ENCODE results near the gene IRF9.

DNA sequence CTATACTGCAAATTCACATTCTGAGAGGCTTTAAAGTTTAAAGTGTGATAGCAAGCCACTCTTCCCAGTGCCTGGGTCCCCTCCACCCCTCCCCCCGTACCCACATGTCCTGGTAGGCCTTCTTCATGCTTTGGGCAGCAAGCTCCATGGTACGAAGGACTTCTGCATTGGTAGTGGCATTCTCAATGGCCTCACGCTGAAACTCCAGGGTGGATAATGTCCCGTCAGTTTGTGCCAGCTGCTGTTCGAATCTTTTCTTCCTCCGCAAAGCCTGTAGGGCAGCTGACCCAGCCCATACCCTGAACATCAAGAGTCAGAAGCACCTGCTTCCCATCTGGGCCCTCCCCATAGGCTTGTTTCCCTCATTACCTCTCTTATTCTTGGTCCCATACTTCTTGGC is 50.2 kb downstream of the IRF9 start:
- no peak for TF ChIP-seq FOXM1 (IDR thresholded peaks at IDR 0.05; ENCODE audit: borderline replicate concordance)
- TF ChIP-seq CTBP1 (IDR thresholded peaks at IDR 0.05; ENCODE audit: borderline replicate concordance), result no peak
- TF ChIP-seq SP1 (IDR thresholded peaks at IDR 0.05), result no peak
- TF ChIP-seq FOXA1 (IDR thresholded peaks at IDR 0.05), result no peak
- TF ChIP-seq BHLHE40 (IDR thresholded peaks at IDR 0.05; ENCODE audit: borderline replicate concordance), result no peak
- TF ChIP-seq SUZ12 (IDR thresholded peaks at IDR 0.05), result no peak
- TF ChIP-seq ELF4 (IDR thresholded peaks at IDR 0.05), result no peak
- TF ChIP-seq HDGF (IDR thresholded peaks at IDR 0.05; ENCODE audit: borderline replicate concordance), result no peak
